Measurements from ENCODE around the gene HHIPL1. TPM values are rescaled to one million over a fixed set of nuclear protein-coding genes. Genes with fewer than 3 reads are reported as not detected.

Gene HHIPL1
- total RNA-seq, 1 donor from 2014 or later: 0.32 TPM

- DNase-seq (ENCODE audit: low read depth): no peak
Measured at GRCh38 chr14:99727096-99727870, 82.4 kb downstream of the HHIPL1 start.

DNA sequence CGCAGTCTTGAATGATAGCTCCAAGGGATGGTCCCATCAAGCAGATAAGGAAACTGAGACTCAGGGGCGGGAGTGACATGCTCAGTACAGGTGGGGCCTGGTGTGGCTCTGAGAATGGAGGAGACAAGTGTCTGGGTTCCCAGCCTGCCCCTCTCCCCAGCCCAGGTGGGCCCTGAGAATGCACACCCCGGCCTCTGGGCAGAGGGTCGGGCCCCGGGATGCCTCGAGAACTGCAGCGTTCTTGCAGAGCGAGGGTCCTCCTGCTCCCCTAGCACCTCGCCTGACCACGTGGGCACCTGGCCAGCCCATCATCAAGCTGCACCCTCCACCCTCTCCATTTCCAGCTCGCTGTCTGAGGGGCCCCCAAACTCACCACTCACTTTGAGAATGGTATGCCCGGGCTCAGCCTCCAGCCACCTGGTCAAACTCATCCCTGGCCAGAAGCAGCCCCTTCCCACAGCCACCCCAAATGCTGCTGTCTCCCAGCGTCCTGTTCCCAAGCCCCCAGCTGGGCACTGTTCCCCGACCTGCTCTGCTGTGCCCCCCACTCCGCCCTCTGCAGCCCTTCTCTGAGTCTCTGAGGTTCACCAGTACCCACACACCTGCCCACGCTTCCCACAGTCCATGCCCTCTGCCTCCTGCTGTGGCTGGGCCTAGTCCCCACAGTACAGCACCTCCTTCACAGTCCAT is 83.4 kb downstream of the HHIPL1 start:
- DNase-seq (ENCODE audit: low read depth): no peak

- DNase-seq (ENCODE audit: low read depth): no peak
Measured at GRCh38 chr14:99728981-99729451, 84.1 kb downstream of the HHIPL1 start.

Other genes starting within 250 kb of the HHIPL1 start
- gene SETD3, start 164.3 kb upstream of the HHIPL1 start, total RNA-seq: 118 and 149 TPM in 2 replicates
- gene CCNK, start 163.7 kb upstream of the HHIPL1 start, total RNA-seq: 18.6 and 20.8 TPM in 2 replicates
- gene CCDC85C, start 40.9 kb upstream of the HHIPL1 start, total RNA-seq: 3.2 and 6.1 TPM in 2 replicates
- 2.2 and 2.8 TPM in 2 replicates for gene CYP46A1, start 39.2 kb downstream of the HHIPL1 start, total RNA-seq
- 20.8 and 24.1 TPM in 2 replicates for gene EML1, start 148.3 kb downstream of the HHIPL1 start, total RNA-seq